H1 (cell line): ENCODE results near the gene ARL3. TPM values are rescaled to one million over a fixed set of nuclear protein-coding genes. Genes with fewer than 3 reads are reported as not detected.

ENCODE experiments used
- CTCF ChIA-PET: fragments of 300-600 bp; sonication (Branson Sonifier 250); formaldehyde crosslinking; loops from one replicate; lab custom pipeline; 2021; ENCODE audit not compliant: partially characterized antibody; lab: Charles Lee
- POLR2A ChIA-PET: fragments of 300-600 bp; sonication (Branson Sonifier 250); formaldehyde crosslinking; loops from one replicate; lab custom pipeline; 2021; ENCODE audit warnings: inconsistent platforms; ENCODE audit not compliant: partially characterized antibody; lab: Charles Lee
- DNase-seq, 2 experiments: peaks; one replicate each; pipeline versions ENCODE4 v3.0.0 to v3.0.0-alpha.2; 2010 to 2022; ENCODE audit warnings: low spot score in 2 of 2, low read depth in 1 of 2, mixed read lengths in 1 of 2
- FAIRE-seq: peaks from 2 replicates; lab custom pipeline; 2011; peaks lifted over from hg19 to GRCh38; lab: Jason Lieb, UNC
- H2AFZ ChIP-seq: 2 replicates; pipeline ENCODE4 v1.8.1; 2012; ENCODE audit warnings: low read length, inconsistent platforms
- H2AK5ac ChIP-seq: 2 replicates; pipeline ENCODE4 v1.6.1; 2013; ENCODE audit warnings: low read depth, low read length
- H2BK120ac ChIP-seq: replicated peaks from 2 replicates; pipeline ENCODE3; 2013; ENCODE audit warnings: low read depth, low read length, inconsistent platforms
- H2BK12ac ChIP-seq: 2 replicates; pipeline ENCODE4 v1.6.1; 2013; ENCODE audit warnings: low read depth, low read length
- H2BK15ac ChIP-seq: 2 replicates; pipeline ENCODE4 v1.6.1; 2013; ENCODE audit warnings: low read length
- H2BK20ac ChIP-seq: 2 replicates; pipeline ENCODE4 v1.6.1; 2013; ENCODE audit warnings: low read length
- H2BK5ac ChIP-seq: 2 replicates; pipeline ENCODE4 v1.6.1; 2013; ENCODE audit warnings: low read depth, low read length
- H3K14ac ChIP-seq: 2 replicates; pipeline ENCODE4 v1.6.1; 2013; ENCODE audit warnings: inconsistent platforms; ENCODE audit not compliant: insufficient read length
- H3K18ac ChIP-seq: 2 replicates; pipeline ENCODE4 v1.6.1; 2013; ENCODE audit warnings: low read length; ENCODE audit errors: extremely low read depth
- H3K23ac ChIP-seq: 2 replicates; pipeline ENCODE4 v1.6.1; 2013; ENCODE audit warnings: inconsistent platforms; ENCODE audit not compliant: insufficient read length
- H3K23me2 ChIP-seq: 2 replicates; pipeline ENCODE4 v1.6.1; 2013; ENCODE audit warnings: low read depth, low read length
- H3K27ac ChIP-seq: 2 replicates; pipeline ENCODE4 v1.6.1; 2011; ENCODE audit warnings: low read depth, low read length, inconsistent platforms
- H3K27me3 ChIP-seq, 4 experiments: replicated peaks in 1 of 4; 1 replicate in 1 of 4; 2 replicates in 3 of 4; pipeline versions ENCODE4 v1.6.1 to v1.8.1; 2011 to 2013; ENCODE audit warnings: low read length in 3 of 4, mild to moderate bottlenecking in 3 of 4, inconsistent platforms in 2 of 4, mixed read lengths in 2 of 4, moderate library complexity in 1 of 4; ENCODE audit not compliant: control insufficient read depth in 3 of 4, insufficient read depth in 3 of 4; ENCODE audit errors: extremely low read depth in 1 of 4
- H3K36me3 ChIP-seq, 4 experiments: 2 replicates each; pipeline versions ENCODE4 v1.6.1 to v1.8.1; 2011 to 2013; ENCODE audit warnings: mild to moderate bottlenecking in 4 of 4, low read length in 3 of 4, moderate library complexity in 2 of 4, control low read depth in 1 of 4, inconsistent platforms in 1 of 4; ENCODE audit not compliant: insufficient read depth in 4 of 4, control insufficient read depth in 2 of 4
- H3K4ac ChIP-seq: replicated peaks from 2 replicates; pipeline ENCODE3; 2013; ENCODE audit warnings: low read length, low read depth, mixed read lengths, inconsistent platforms; ENCODE audit not compliant: insufficient read length
- H3K4me1 ChIP-seq, 4 experiments: replicated peaks in 1 of 4; 1 replicate in 1 of 4; 2 replicates in 3 of 4; pipeline versions ENCODE4 v1.6.1 to v1.8.1; 2011 to 2013; ENCODE audit warnings: low read length in 3 of 4, inconsistent platforms in 2 of 4, mixed read lengths in 1 of 4; ENCODE audit not compliant: insufficient read depth in 4 of 4, control insufficient read depth in 3 of 4
- H3K4me2 ChIP-seq, 2 experiments: 2 replicates each; pipeline versions ENCODE4 v1.6.1 to v1.8.1; 2011 to 2013; ENCODE audit warnings: low read depth in 2 of 2, low read length in 2 of 2, control low read depth in 1 of 2, inconsistent platforms in 1 of 2, mild to moderate bottlenecking in 1 of 2; ENCODE audit not compliant: insufficient read depth in 1 of 2
- H3K4me3 ChIP-seq, 4 experiments: fragments of 200-600, 300-600 bp in 1 of 4; sonication (generic), shearing (Covaris generic), sonication (Bioruptor Twin) in 1 of 4; 2 replicates each; pipeline versions ENCODE4 v1.5.1 to v1.8.1; 2011 to 2016; ENCODE audit warnings: low read length in 4 of 4, low read depth in 3 of 4, control low read depth in 2 of 4, inconsistent platforms in 2 of 4, mild to moderate bottlenecking in 2 of 4, mixed read lengths in 1 of 4, moderate library complexity in 1 of 4; ENCODE audit not compliant: insufficient read depth in 2 of 4; ENCODE audit errors: extremely low read depth in 1 of 4
- H3K56ac ChIP-seq: replicated peaks from 2 replicates; pipeline ENCODE3; 2013; ENCODE audit warnings: low read depth, mild to moderate bottlenecking, mixed read lengths, low read length, inconsistent platforms; ENCODE audit not compliant: insufficient read length
- H3K79me1 ChIP-seq: 2 replicates; pipeline ENCODE4 v1.6.1; 2013; ENCODE audit warnings: low read depth, low read length, control low read depth
- H3K79me2 ChIP-seq, 2 experiments: 2 replicates each; pipeline versions ENCODE4 v1.6.1 to v1.8.1; 2012 to 2013; ENCODE audit warnings: low read length in 2 of 2, mild to moderate bottlenecking in 2 of 2, inconsistent platforms in 1 of 2; ENCODE audit not compliant: insufficient read depth in 2 of 2, control insufficient read depth in 1 of 2
- H3K9ac ChIP-seq, 4 experiments: replicated peaks in 1 of 4; 1 replicate in 1 of 4; 2 replicates in 3 of 4; pipeline versions ENCODE4 v1.6.1 to v1.8.1; 2011 to 2013; ENCODE audit warnings: low read depth in 3 of 4, low read length in 3 of 4, control low read depth in 2 of 4, mild to moderate bottlenecking in 2 of 4, moderate library complexity in 2 of 4, inconsistent platforms in 1 of 4; ENCODE audit errors: extremely low read depth in 1 of 4
- H3K9me3 ChIP-seq, 2 experiments: 2 replicates each; pipeline versions ENCODE4 v1.6.1 to v1.8.1; 2012 to 2013; ENCODE audit warnings: mild to moderate bottlenecking in 2 of 2, moderate library complexity in 2 of 2, control low read depth in 1 of 2, inconsistent platforms in 1 of 2, low read depth in 1 of 2, low read length in 1 of 2, mixed read lengths in 1 of 2; ENCODE audit not compliant: insufficient read depth in 2 of 2
- H4K20me1 ChIP-seq, 2 experiments: replicated peaks in 1 of 2; 2 replicates each; pipeline versions ENCODE3 to v1.8.1; 2011 to 2013; ENCODE audit warnings: inconsistent platforms in 2 of 2, low read length in 2 of 2, mild to moderate bottlenecking in 1 of 2; ENCODE audit not compliant: insufficient read depth in 2 of 2, control insufficient read depth in 1 of 2
- H4K5ac ChIP-seq: 2 replicates; pipeline ENCODE4 v1.6.1; 2013; ENCODE audit warnings: low read length, low read depth, mixed read lengths, inconsistent platforms; ENCODE audit not compliant: insufficient read length
- H4K8ac ChIP-seq: 2 replicates; pipeline ENCODE4 v1.8.0; 2013; ENCODE audit warnings: mild to moderate bottlenecking, moderate library complexity, low read length, inconsistent platforms; ENCODE audit not compliant: insufficient read depth; ENCODE audit errors: extremely low read depth
- H4K91ac ChIP-seq: replicated peaks from 2 replicates; pipeline ENCODE3; 2013; ENCODE audit warnings: low read length, mixed read lengths, inconsistent platforms; ENCODE audit not compliant: insufficient read length
- ASH2L ChIP-seq: fragments of 200-600, 300-600 bp; sonication (generic); IDR thresholded peaks from one replicate; pipeline ENCODE4 v1.7.1; 2017; ENCODE audit warnings: low read length
- BACH1 ChIP-seq: IDR thresholded peaks from 2 replicates; pipeline ENCODE4 v1.6.1; 2012; ENCODE audit warnings: low read length, improper control_type of control experiment
- BRCA1 ChIP-seq: IDR thresholded peaks from 2 replicates; pipeline ENCODE4 v1.6.1; 2012; ENCODE audit warnings: low read depth, low read length, improper control_type of control experiment
- CBX8 ChIP-seq: fragments of 300-800, 300-1000 bp; sonication (generic); IDR thresholded peaks from 2 replicates; pipeline ENCODE4 v1.7.1; 2016; ENCODE audit warnings: low read depth, low read length, borderline replicate concordance
- CREB1 ChIP-seq: IDR thresholded peaks from 2 replicates; pipeline ENCODE4 v1.6.1; 2012; ENCODE audit warnings: inconsistent platforms
- KDM4A ChIP-seq: IDR thresholded peaks from one replicate; pipeline ENCODE4 v1.7.1; 2012; ENCODE audit warnings: low read depth, mild to moderate bottlenecking, moderate library complexity, low read length, inconsistent platforms; ENCODE audit not compliant: severe bottlenecking
- KDM5A ChIP-seq: fragments of 200-600 bp; IDR thresholded peaks from 2 replicates; pipeline ENCODE4 v1.7.1; 2012; ENCODE audit warnings: mild to moderate bottlenecking, low read length, inconsistent platforms, mixed read lengths
- RAD21 ChIP-seq, 2 experiments: IDR thresholded peaks in 1 of 2; conservative IDR thresholded peaks in 1 of 2; 2 replicates each; pipeline ENCODE4 v1.6.1; 2011; ENCODE audit warnings: low read depth in 2 of 2, low read length in 2 of 2, improper control_type of control experiment in 1 of 2, inconsistent platforms in 1 of 2, mild to moderate bottlenecking in 1 of 2, moderate library complexity in 1 of 2
- RXRA ChIP-seq: IDR thresholded peaks from 2 replicates; pipeline ENCODE4 v1.6.1; 2011; ENCODE audit warnings: low read depth, mild to moderate bottlenecking, low read length, moderate library complexity; ENCODE audit not compliant: insufficient read depth
- SIRT6 ChIP-seq: IDR thresholded peaks from one replicate; pipeline ENCODE4 v1.7.1; 2012; ENCODE audit warnings: low read length, inconsistent platforms
- SIX5 ChIP-seq: IDR thresholded peaks from 2 replicates; pipeline ENCODE4 v1.6.1; 2011; ENCODE audit warnings: mild to moderate bottlenecking, low read depth, low read length
- TAF1 ChIP-seq: IDR thresholded peaks from 2 replicates; pipeline ENCODE4 v1.6.1; 2011; ENCODE audit warnings: mild to moderate bottlenecking, low read depth, low read length
- TCF12 ChIP-seq: IDR thresholded peaks from 2 replicates; pipeline ENCODE4 v1.6.1; 2011; ENCODE audit warnings: low read depth, mild to moderate bottlenecking, low read length
- YY1 ChIP-seq: IDR thresholded peaks from 2 replicates; pipeline ENCODE4 v1.6.1; 2011; ENCODE audit warnings: low read depth, mild to moderate bottlenecking, low read length
- whole genome bisulfite sequencing, 2 experiments: shearing (Covaris generic) in 1 of 2; methylation state at CpG; one replicate each; pipeline versions ENCODE4 v1.1.6 to v1.1.7; 2013 to 2015; ENCODE audit warnings: low lambda C conversion rate in 2 of 2, mixed read lengths in 2 of 2, inconsistent platforms in 1 of 2, low coverage in 1 of 2, missing lambda C conversion rate in 1 of 2; ENCODE audit not compliant: insufficient replicate concordance in 2 of 2, insufficient coverage in 1 of 2, insufficient read length in 1 of 2; ENCODE audit errors: extremely low coverage in 1 of 2, missing lambda C conversion rate in 1 of 2; 5-methylcytosine and 5-hydroxymethylcytosine counted together
- polyA plus RNA-seq, 7 experiments: library from polyadenylated mRNA; depleted of rRNA in 3 of 7; stranded (reverse) in 5 of 7; unstranded in 2 of 7; fragments of >200 nt in 5 of 7; fragments of 200-250 nt in 2 of 7; gene quantifications; 1 replicate in 5 of 7; 2 replicates in 1 of 7; 4 replicates in 1 of 7; pipeline versions ENCODE4 v1.2.1 to v1.2.3, GENCODE V29; 2011 to 2013; ENCODE audit warnings: missing spikeins in 2 of 7, mixed read lengths in 2 of 7
- total RNA-seq: library from RNA; stranded (reverse); fragmentation: NEBNext Ultra II Directional; extraction: Animal tissue kit (Norgen Biotek cat#: 25700); gene quantifications from 2 replicates; pipeline ENCODE4 v1.2.1, GENCODE V29; 2021

ARL3 gene
- total and polyA plus RNA-seq, 2 of the 8 experiments (the other 6 are each of a cell fraction or from before 2014, with no cell fraction given) = 8.8 to 16.2 TPM

- Histone ChIP-seq H3K4me1 (no peaks in the 10 kb centered on the region), H2BK5ac (no peak overlapping the region), H4K20me1 (no peaks in the 10 kb centered on the region), H3K4ac (no peak overlapping the region), H3K79me1 (no peaks in the 10 kb centered on the region), H3K14ac (no peak overlapping the region), H3K18ac (no peak overlapping the region), H3K23me2 (no peaks in the 10 kb centered on the region), H4K5ac (no peak overlapping the region), H3K27ac (no peak overlapping the region), H3K9me3 (no peaks in the 10 kb centered on the region), H3K9ac (no peak overlapping the region), H4K91ac (no peak overlapping the region), H2AFZ (no peak overlapping the region), H3K4me2 (no peak overlapping the region), H2BK120ac (no peak overlapping the region), H2BK15ac (no peak overlapping the region), H3K36me3 (peaks cover 0 to 3% (median 1%) of the 10 kb centered on the region in 4 experiments; a peak in 5 of 8 replicates), H3K79me2 (no peaks in the 10 kb centered on the region), H2BK20ac (no peak overlapping the region), H2AK5ac (no peak overlapping the region), H3K27me3 (no peaks in the 10 kb centered on the region), H3K56ac (no peak overlapping the region), H3K23ac (no peak overlapping the region), H4K8ac (no peak overlapping the region), H3K4me3 (no peak overlapping the region), H2BK12ac (no peak overlapping the region)
- 92% methylated on average over 8 of the region's 8 CpGs; no CpG with 5 or more reads in 1 of the 2 experiments for WGBS, 2 experiments
- CTCF ChIA-PET = interaction anchor here (0.7 to 1.3 kb wide), 5 partner anchors 9 to 20 kb away, joined by 3 to 4 read pairs (median 3); no protein-coding TSS in a partner anchor
- DNase-seq = no peak
- FAIRE-seq = no peak
- POLR2A ChIA-PET = interaction anchor here (0.7 to 2.6 kb wide), 3 partner anchors 13 to 389 kb away, joined by 3 to 7 read pairs (median 4); no protein-coding TSS in a partner anchor
- TF ChIP-seq BRCA1 (no peak), KDM4A (no peak), SIX5 (no peak), CBX8 (no peak), KDM5A (no peak), YY1 (no peak), RAD21 (IDR thresholded peaks at IDR 0.05 in 1 of 2, conservative IDR thresholded peaks at IDR 0.05 in 1 of 2; ENCODE audit: low read depth in 2 of 2, low read length in 2 of 2) (no peak), SIRT6 (no peak), BACH1 (no peak), ASH2L (no peak), RXRA (no peak), CREB1 (no peak), TAF1 (no peak), TCF12 (no peak)
These were observed 22.7 kb downstream of the ARL3 start for GRCh38 chr10:102691285-102692066.
